Gastrocnemius medialis (tissue), 4 donors: Measurements from ENCODE around the gene SVOP. TPM values are rescaled to one million over a fixed set of nuclear protein-coding genes. Genes with fewer than 3 reads are reported as not detected.
"Not testable (repeated sequence)": the region's sequence is repeated elsewhere in the genome, so short reads cannot be mapped to it uniquely, and the experiment has no call there.

Source experiments
- ATAC-seq, 2 donors: fragments of 150-250 bp; one replicate each; pipeline ENCODE4 v1.9.1; 2016
- DNase-seq, 2 donors: peaks; one replicate each; pipeline ENCODE4 v3.0.0-alpha.2; 2019
- H3K27ac ChIP-seq, 4 donors: fragments of 200-600 bp; sonication (generic); 1 replicate in 1 of 4; 2 replicates in 3 of 4; pipeline ENCODE4 v1.5.1; 2016 to 2018; ENCODE audit warnings: mild to moderate bottlenecking in 2 of 4, moderate library complexity in 1 of 4
- H3K27me3 ChIP-seq, 3 donors: fragments of 200-600 bp; sonication (generic) in 2 of 3; 1 replicate in 1 of 3; 2 replicates in 2 of 3; pipeline versions ENCODE4 v1.5.1 to v1.6.0; 2016 to 2019; ENCODE audit warnings: mild to moderate bottlenecking in 1 of 3, moderate library complexity in 1 of 3
- H3K36me3 ChIP-seq, 2 donors: fragments of 200-600 bp; sonication (generic) in 1 of 2; one replicate each; pipeline ENCODE4 v1.5.1; 2017 to 2018
- H3K4me1 ChIP-seq, 2 donors: fragments of 200-600 bp; sonication (generic) in 1 of 2; one replicate each; pipeline ENCODE4 v1.5.1; 2016 to 2017; ENCODE audit warnings: mild to moderate bottlenecking in 2 of 2
- H3K4me3 ChIP-seq, 4 donors: fragments of 200-600 bp; sonication (generic) in 3 of 4; 1 replicate in 1 of 4; 2 replicates in 3 of 4; pipeline ENCODE4 v1.5.1; 2016 to 2019; ENCODE audit warnings: mild to moderate bottlenecking in 2 of 4
- H3K9me3 ChIP-seq, 3 donors: fragments of 200-600 bp; sonication (generic) in 2 of 3; 1 replicate in 1 of 3; 2 replicates in 2 of 3; pipeline ENCODE4 v1.5.1; 2016 to 2019
- CTCF ChIP-seq, 5 experiments: fragments of 450-650 bp in 3 of 5; fragments of 200-600 bp in 2 of 5; sonication (generic) in 2 of 5; IDR thresholded peaks in 4 of 5; conservative IDR thresholded peaks in 1 of 5; 1 replicate in 4 of 5; 2 replicates in 1 of 5; pipeline ENCODE4 v1.5.1; 2016 to 2019; ENCODE audit warnings: antibody characterized with exemption in 5 of 5, mild to moderate bottlenecking in 3 of 5, moderate library complexity in 3 of 5
- POLR2A ChIP-seq, 2 donors: fragments of 450-650 bp; IDR thresholded peaks; one replicate each; pipeline ENCODE4 v1.6.1; 2017; ENCODE audit warnings: antibody characterized with exemption in 2 of 2, mild to moderate bottlenecking in 2 of 2, moderate library complexity in 2 of 2
- in situ Hi-C, 4 donors: fragments of 200-750 bp; cut with MboI; loops; one replicate each; pipeline versions ENCODE4 v1.15.0 to v1.8.0; 2017; ENCODE audit warnings: low sequenced_read_pairs in 4 of 4
- intact Hi-C: fragments of 100-400 bp; cut with DNase I; formaldehyde crosslinking; loops from one replicate; pipeline ENCODE4 v1.15.1; 2023; ENCODE audit warnings: low total_unique reads
- total RNA-seq, 4 donors: library from RNA; depleted of rRNA; stranded (reverse); fragments of >200 nt; gene quantifications; one replicate each; pipeline versions ENCODE4 v1.1.0 to v1.2.3, GENCODE V29; 2016

SVOP gene
- total RNA-seq, 4 donors from 2014 or later: 0.03 TPM; not detected in 3

- ATAC-seq (no peak), DNase-seq (no peak)
- H3K4me3 ChIP-seq: no peak overlapping the region
- intact Hi-C loops (no loop called here), in situ Hi-C loops (no loop called here)
- H3K9me3 ChIP-seq: no peaks in the 10 kb centered on the region
- no peaks in the 10 kb centered on the region for H3K36me3 ChIP-seq
- H3K4me1 ChIP-seq: no peaks in the 10 kb centered on the region
- no peak overlapping the region for H3K27ac ChIP-seq
- TF ChIP-seq POLR2A (IDR thresholded peaks at IDR 0.05) (no peak), CTCF (IDR thresholded peaks at IDR 0.05 in 4 of 5, conservative IDR thresholded peaks at IDR 0.05 in 1 of 5) (no peak)
- no peaks in the 10 kb centered on the region for H3K27me3 ChIP-seq
Measured at GRCh38 chr12:108876550-108876949, 144.3 kb downstream of the SVOP start.

DNA sequence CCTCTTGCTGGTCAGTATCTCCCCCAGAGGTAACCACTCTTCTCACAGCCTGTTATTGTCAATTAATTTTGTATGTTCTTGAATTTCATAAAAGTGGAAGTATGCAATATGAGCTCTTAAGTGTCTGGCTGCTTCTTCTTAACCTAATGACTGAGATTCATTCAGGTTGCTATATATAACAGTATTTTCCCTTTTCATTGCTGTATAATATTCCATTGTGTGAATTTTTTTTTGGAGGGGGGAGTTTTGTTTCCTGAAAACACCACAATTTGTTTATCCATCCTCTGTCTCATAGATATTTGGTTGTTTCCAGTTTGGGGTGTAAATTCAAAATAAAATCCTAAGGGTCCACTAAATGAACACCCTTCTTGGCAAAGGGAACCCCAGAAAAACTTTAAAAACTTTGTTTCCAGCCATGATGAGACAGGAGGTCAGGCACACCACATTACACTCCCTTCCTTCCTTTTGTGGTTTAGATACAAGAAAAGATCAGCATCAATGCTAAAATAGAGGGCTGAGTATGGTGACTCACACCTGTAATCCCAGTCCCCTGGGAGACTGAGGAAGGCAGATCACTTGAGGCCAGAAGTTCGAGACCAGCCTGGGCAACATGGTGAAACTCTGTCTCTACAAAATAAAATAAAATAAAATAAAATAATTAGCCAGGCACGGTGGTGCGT is 145.0 kb downstream of the SVOP start:
- in situ Hi-C loops (no loop called here), intact Hi-C loops (no loop called here)
- no peak for ATAC-seq

GRCh38 chr12:108875280-108875679 is 145.6 kb downstream of the SVOP start:
- H3K36me3 ChIP-seq: no peaks in the 10 kb centered on the region
- H3K9me3 ChIP-seq: no peaks in the 10 kb centered on the region
- TF ChIP-seq CTCF (IDR thresholded peaks at IDR 0.05 in 4 of 5, conservative IDR thresholded peaks at IDR 0.05 in 1 of 5): no peak
- no peak for TF ChIP-seq POLR2A (IDR thresholded peaks at IDR 0.05)
- H3K27me3 ChIP-seq: no peaks in the 10 kb centered on the region
- no peak overlapping the region for H3K4me3 ChIP-seq
- H3K27ac ChIP-seq: no peak overlapping the region
- no peaks in the 10 kb centered on the region for H3K4me1 ChIP-seq
- intact Hi-C loops: no loop called here
- DNase-seq: no peak
- in situ Hi-C loops: no loop called here
- ATAC-seq: no peak

More for the DNA sequence above, 145.0 kb downstream of the SVOP start:
- Histone ChIP-seq H3K4me1 (no peaks in the 10 kb centered on the region), H3K9me3 (no peaks in the 10 kb centered on the region), H3K27me3 (no peaks in the 10 kb centered on the region), H3K27ac (no peak overlapping the region), H3K4me3 (no peak overlapping the region), H3K36me3 (no peaks in the 10 kb centered on the region)
- TF ChIP-seq POLR2A (IDR thresholded peaks at IDR 0.05) (no peak), CTCF (IDR thresholded peaks at IDR 0.05 in 4 of 5, conservative IDR thresholded peaks at IDR 0.05 in 1 of 5) (no peak)
- DNase-seq: no peak

DNA sequence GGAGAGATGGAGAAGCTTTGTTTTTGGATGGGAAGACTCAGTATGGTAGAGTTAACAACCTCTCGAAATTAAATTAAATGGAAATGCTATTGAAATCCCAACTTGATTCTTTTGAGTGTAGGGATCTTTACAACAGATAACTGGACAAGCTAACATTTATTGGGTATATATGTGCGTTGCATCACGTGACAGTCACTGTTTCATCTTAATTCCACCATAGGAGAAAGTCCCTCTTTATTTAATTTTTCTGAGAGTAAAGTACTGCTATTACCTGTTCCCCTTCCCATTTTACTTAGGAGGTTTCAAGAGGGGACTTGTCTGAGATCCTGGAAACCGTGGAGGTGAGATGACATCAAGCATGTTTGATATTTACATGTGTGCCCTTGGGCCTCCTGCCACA is 152.1 kb downstream of the SVOP start:
- Histone ChIP-seq H3K36me3 (no peaks in the 10 kb centered on the region), H3K9me3 (no peaks in the 10 kb centered on the region), H3K27ac (no peak overlapping the region), H3K4me1 (no peaks in the 10 kb centered on the region), H3K4me3 (no peak overlapping the region), H3K27me3 (no peaks in the 10 kb centered on the region)
- ATAC-seq: no peak
- DNase-seq: no peak
- in situ Hi-C loops (loop anchor here in 1 of 4 donors (10.0 kb wide), 1 partner anchor 86 kb away; no protein-coding TSS in a partner anchor), intact Hi-C loops (no loop called here)
- TF ChIP-seq CTCF (IDR thresholded peaks at IDR 0.05 in 4 of 5, conservative IDR thresholded peaks at IDR 0.05 in 1 of 5) (no peak), POLR2A (IDR thresholded peaks at IDR 0.05) (no peak)

GRCh38 chr12:108866083-108866482 is 154.8 kb downstream of the SVOP start:
- H3K4me1 ChIP-seq, intact Hi-C loops, H3K36me3 ChIP-seq, H3K4me3 ChIP-seq, H3K27me3 ChIP-seq, ATAC-seq, DNase-seq, H3K27ac ChIP-seq, H3K9me3 ChIP-seq: not testable (repeated sequence)
- in situ Hi-C loops: loop anchor here in 1 of 4 donors (10.0 kb wide), 1 partner anchor 89 kb away; no protein-coding TSS in a partner anchor
